Measurements from ENCODE around the gene MAK. TPM values are rescaled to one million over a fixed set of nuclear protein-coding genes. Genes with fewer than 3 reads are reported as not detected.
"Not testable (repeated sequence)": the region's sequence is repeated elsewhere in the genome, so short reads cannot be mapped to it uniquely, and the experiment has no call there.

The MAK gene
- total RNA-seq, 2 experiments from 2014 or later = 0.10 TPM; not detected in 1

GRCh38 chr6:10863031-10863430 is 24.7 kb upstream of the MAK start:
- intact Hi-C loops (cut with micrococcal nuclease; ENCODE audit: unreplicated experiment); BruUV-seq (replicated peaks): not testable (repeated sequence)

GRCh38 chr6:10862361-10862760 is 24.0 kb upstream of the MAK start:
- intact Hi-C loops (cut with micrococcal nuclease; ENCODE audit: unreplicated experiment) = no loop called here

More at GRCh38 chr6:10863031-10863430, 24.7 kb upstream of the MAK start:
- H3K27ac ChIP-seq (ENCODE audit: low read depth, low read length, poor library complexity, severe bottlenecking); H3K79me2 ChIP-seq (ENCODE audit: insufficient read depth, low read depth, low read length); H3K9me3 ChIP-seq (ENCODE audit: low read length); DNase-seq (ENCODE audit: low spot score); H4K20me1 ChIP-seq (ENCODE audit: insufficient read depth, low read length); H3K4me2 ChIP-seq (ENCODE audit: low read length); H2AFZ ChIP-seq (ENCODE audit: low read length); CTCF ChIA-PET (ENCODE audit: unreplicated experiment); H3K4me3 ChIP-seq (ENCODE audit: low read depth, low read length, poor library complexity, severe bottlenecking); H3K4me1 ChIP-seq (ENCODE audit: insufficient read depth, low read length, poor library complexity, severe bottlenecking); H3K9me2 ChIP-seq (ENCODE audit: insufficient read depth, low read length); H3K36me3 ChIP-seq (ENCODE audit: insufficient read depth, low read length): not testable (repeated sequence)
- POLR2A ChIA-PET = interaction anchor here (0.6 to 0.7 kb wide), 2 partner anchors 141 to 658 kb away, joined by 3 to 4 read pairs; no protein-coding TSS in a partner anchor

GRCh38 chr6:10861086-10861485 is 22.7 kb upstream of the MAK start:
- Histone ChIP-seq H4K20me1 (ENCODE audit: insufficient read depth, low read length) (no peaks in the 10 kb centered on the region), H3K9me2 (ENCODE audit: insufficient read depth, low read length) (no peaks in the 10 kb centered on the region), H3K79me2 (ENCODE audit: insufficient read depth, low read depth, low read length) (no peaks in the 10 kb centered on the region), H3K4me3 (ENCODE audit: low read depth, low read length, poor library complexity, severe bottlenecking) (no peak overlapping the region), H3K4me2 (ENCODE audit: low read length) (no peak overlapping the region), H3K9me3 (ENCODE audit: low read length) (no peaks in the 10 kb centered on the region), H3K36me3 (ENCODE audit: insufficient read depth, low read length) (no peaks in the 10 kb centered on the region), H3K4me1 (ENCODE audit: insufficient read depth, low read length, poor library complexity, severe bottlenecking) (no peaks in the 10 kb centered on the region), H2AFZ (ENCODE audit: low read length) (no peak overlapping the region), H3K27ac (ENCODE audit: low read depth, low read length, poor library complexity, severe bottlenecking) (no peak overlapping the region)
- CTCF ChIA-PET (ENCODE audit: unreplicated experiment) = no interaction called here
- intact Hi-C loops (cut with micrococcal nuclease; ENCODE audit: unreplicated experiment) = no loop called here
- no TSS peak for BruUV-seq (replicated peaks)
- DNase-seq (ENCODE audit: low spot score) = no peak
- no peak for TF ChIP-seq EZH2phosphoT487 (IDR thresholded peaks at IDR 0.05; ENCODE audit: borderline replicate concordance, low read depth, low read length)
- TF ChIP-seq CTCF (conservative IDR thresholded peaks at IDR 0.05; ENCODE audit: low read length) = no peak
- POLR2A ChIA-PET = no interaction called here

More at GRCh38 chr6:10862361-10862760, 24.0 kb upstream of the MAK start:
- H3K9me3 ChIP-seq (ENCODE audit: low read length) = no peaks in the 10 kb centered on the region
- no peaks in the 10 kb centered on the region for H3K9me2 ChIP-seq (ENCODE audit: insufficient read depth, low read length)
- H3K4me2 ChIP-seq (ENCODE audit: low read length) = no peak overlapping the region
- no TSS peak for BruUV-seq (replicated peaks)
- no peak for DNase-seq (ENCODE audit: low spot score)
- H3K27ac ChIP-seq (ENCODE audit: low read depth, low read length, poor library complexity, severe bottlenecking) = no peak overlapping the region
- no peaks in the 10 kb centered on the region for H3K36me3 ChIP-seq (ENCODE audit: insufficient read depth, low read length)
- no peaks in the 10 kb centered on the region for H3K4me1 ChIP-seq (ENCODE audit: insufficient read depth, low read length, poor library complexity, severe bottlenecking)
- H3K79me2 ChIP-seq (ENCODE audit: insufficient read depth, low read depth, low read length) = no peaks in the 10 kb centered on the region
- POLR2A ChIA-PET = interaction anchor here (0.6 kb wide), 1 partner anchor 142 kb away, joined by 4 read pairs; no protein-coding TSS in a partner anchor
- TF ChIP-seq EZH2phosphoT487 (IDR thresholded peaks at IDR 0.05; ENCODE audit: borderline replicate concordance, low read depth, low read length) (no peak), CTCF (conservative IDR thresholded peaks at IDR 0.05; ENCODE audit: low read length) (no peak)
- H2AFZ ChIP-seq (ENCODE audit: low read length) = no peak overlapping the region
- no peaks in the 10 kb centered on the region for H4K20me1 ChIP-seq (ENCODE audit: insufficient read depth, low read length)
- no peak overlapping the region for H3K4me3 ChIP-seq (ENCODE audit: low read depth, low read length, poor library complexity, severe bottlenecking)
- CTCF ChIA-PET (ENCODE audit: unreplicated experiment) = no interaction called here

All from OCI-LY7 (cell line).